AG04449 (cell line): ENCODE measurements around the gene U2AF2.

Experiments
- CTCF ChIA-PET: fragments of 350-600 bp; formaldehyde crosslinking; extraction: SDS; loops from one replicate; lab custom pipeline; 2021; ENCODE audit warnings: antibody characterized with exemption; lab: Yijun Ruan, JAX
- POLR2A ChIA-PET: fragments of 400-600, 350-600 bp; formaldehyde crosslinking; extraction: SDS; loops from one replicate; lab custom pipeline; 2020; ENCODE audit warnings: antibody characterized with exemption, inconsistent platforms; lab: Yijun Ruan, JAX
- DNase-seq: peaks from one replicate; pipeline ENCODE4 v3.0.0-alpha.2; 2010; ENCODE audit warnings: low read depth, low spot score
- H3K4me3 ChIP-seq: 2 replicates; pipeline ENCODE4 v1.5.1; 2011; ENCODE audit warnings: low read depth, mild to moderate bottlenecking, control low read depth, low read length
- TF ChIP-seq, protein P1 (sequence below): IDR thresholded peaks from one replicate; pipeline ENCODE4 v1.5.1; 2011; ENCODE audit warnings: mild to moderate bottlenecking, moderate library complexity, low read length, control low read depth, inconsistent platforms; ENCODE audit not compliant: insufficient read depth; ENCODE audit errors: missing control alignments

Gene U2AF2

DNA sequence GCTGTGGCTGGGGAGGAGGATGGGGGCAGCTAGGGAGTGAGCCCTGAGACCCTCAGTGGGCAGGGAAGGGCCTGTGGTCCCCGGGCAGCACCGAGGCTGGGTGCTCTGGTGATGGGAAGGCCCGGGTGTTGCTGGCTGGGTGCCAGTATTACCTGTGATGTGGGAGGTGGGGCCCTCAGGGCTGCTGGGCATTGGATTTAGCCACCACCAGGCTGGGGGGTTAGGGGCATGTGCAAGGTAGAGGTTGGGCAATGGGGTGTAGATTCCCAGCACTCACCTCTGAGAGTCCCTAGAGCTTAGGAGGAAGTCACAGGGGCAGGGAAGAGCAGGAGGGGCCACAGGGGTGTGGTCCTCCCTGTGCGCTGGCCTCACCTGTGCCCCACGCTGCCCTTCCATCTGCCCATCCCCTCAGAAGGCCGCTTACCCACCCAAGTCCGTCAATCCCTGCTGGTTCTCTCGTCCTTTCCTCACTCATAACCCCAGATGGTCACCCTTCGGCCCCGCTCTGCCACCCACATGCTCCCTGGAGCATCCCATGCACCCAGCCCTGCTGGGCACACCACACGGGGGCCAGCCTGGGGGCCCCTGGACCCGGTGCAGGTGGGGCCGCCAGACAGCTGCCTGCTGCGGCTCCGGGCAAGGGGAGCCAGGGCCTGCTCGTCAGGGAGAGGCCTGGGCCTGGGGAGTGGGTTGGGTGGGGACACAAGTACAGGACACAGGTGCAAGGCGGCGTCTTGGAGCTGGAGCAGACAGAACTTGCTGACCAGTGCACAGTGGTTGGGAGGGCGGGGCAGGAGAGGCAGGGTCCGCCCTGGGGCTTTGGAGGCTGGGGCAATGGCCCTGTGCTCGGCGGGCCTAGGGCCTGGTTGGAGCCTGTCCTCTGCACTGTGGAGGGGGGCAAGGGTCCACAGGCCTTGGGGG lies 32.7 kb downstream of the U2AF2 start:
- no peak for DNase-seq
- H3K4me3 ChIP-seq, result no peak overlapping the region
- ChIA-PET CTCF (no interaction called here), POLR2A (no interaction called here)
- TF ChIP-seq, protein P1, sequence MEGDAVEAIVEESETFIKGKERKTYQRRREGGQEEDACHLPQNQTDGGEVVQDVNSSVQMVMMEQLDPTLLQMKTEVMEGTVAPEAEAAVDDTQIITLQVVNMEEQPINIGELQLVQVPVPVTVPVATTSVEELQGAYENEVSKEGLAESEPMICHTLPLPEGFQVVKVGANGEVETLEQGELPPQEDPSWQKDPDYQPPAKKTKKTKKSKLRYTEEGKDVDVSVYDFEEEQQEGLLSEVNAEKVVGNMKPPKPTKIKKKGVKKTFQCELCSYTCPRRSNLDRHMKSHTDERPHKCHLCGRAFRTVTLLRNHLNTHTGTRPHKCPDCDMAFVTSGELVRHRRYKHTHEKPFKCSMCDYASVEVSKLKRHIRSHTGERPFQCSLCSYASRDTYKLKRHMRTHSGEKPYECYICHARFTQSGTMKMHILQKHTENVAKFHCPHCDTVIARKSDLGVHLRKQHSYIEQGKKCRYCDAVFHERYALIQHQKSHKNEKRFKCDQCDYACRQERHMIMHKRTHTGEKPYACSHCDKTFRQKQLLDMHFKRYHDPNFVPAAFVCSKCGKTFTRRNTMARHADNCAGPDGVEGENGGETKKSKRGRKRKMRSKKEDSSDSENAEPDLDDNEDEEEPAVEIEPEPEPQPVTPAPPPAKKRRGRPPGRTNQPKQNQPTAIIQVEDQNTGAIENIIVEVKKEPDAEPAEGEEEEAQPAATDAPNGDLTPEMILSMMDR, result no peak

DNA sequence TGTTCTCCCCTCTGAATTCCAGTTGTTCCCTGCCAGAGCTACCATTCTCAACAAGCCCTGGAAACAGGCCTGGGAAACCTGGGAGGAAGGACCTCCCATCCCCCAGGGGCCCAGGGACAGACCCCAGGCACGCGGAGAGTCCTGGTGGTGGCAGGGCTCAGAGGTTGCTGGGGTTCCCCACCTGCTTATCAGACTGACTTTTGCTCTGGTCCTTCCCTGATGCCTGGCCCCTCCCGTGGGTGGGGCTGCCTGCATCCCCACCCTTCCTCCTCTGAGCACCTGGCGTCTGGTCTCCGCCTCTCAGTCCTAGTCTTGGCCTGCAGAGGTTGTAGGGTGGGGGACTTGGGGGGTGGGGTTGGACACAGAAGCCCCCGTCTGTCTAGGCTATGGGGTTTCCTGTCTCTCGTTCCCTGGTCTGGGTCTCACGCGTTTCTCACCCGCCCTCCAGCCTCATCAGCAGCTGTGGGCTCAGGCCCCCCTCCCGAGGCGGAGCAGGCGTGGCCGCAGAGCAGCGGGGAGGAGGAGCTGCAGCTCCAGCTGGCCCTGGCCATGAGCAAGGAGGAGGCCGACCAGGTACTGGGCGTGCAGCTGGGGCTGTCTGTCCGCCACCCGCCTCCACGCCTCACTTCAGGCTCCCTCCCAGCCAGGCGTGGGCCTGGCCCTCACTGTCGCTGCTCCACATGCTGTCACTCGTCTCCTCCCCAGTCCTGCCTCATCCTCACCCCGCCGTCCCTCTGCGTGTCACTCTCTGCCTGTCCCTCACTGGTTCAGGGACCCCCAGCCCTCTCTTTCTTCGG lies 33.8 kb downstream of the U2AF2 start:
- POLR2A ChIA-PET, result no interaction called here
- no peak for DNase-seq
- CTCF ChIA-PET, result no interaction called here
- no peak overlapping the region for H3K4me3 ChIP-seq
- TF ChIP-seq, protein P1, result no peak

DNA sequence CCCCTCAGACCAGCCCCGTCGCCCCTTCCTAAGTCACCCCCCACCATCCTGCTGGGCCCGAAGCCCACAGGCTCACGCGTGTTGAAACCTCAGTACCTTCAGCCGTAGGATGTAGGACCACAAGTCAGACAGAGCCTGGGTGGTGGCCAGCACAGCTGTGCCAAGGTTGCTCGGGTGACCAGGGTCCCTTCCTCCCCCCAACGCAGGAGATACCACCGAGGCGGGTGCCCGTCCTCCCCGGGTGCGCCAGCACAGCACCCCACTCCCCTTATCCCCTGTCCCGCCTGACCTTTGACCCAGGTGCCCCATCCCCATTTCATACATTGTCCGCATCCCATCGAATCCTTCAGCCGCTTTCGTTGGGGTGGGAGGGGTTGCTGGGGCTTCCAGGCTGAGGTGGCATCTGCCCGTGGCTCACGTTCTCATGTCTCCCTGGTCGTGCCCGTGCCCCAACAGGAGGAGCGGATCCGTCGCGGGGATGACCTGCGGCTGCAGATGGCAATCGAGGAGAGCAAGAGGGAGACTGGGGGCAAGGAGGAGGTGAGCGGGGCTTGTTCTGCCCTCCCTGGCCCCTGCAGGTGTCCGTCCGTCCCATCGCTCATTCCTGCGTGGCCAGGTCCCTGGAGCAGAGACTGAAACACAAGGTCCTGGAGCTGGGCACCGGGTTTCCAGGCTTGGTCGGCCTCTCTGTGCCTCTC lies 34.7 kb downstream of the U2AF2 start:
- TF ChIP-seq, protein P1, result no peak
- ChIA-PET CTCF (interaction anchor here (1.6 kb wide), 1 partner anchor 18 kb away, joined by 7 read pairs; no protein-coding TSS in a partner anchor), POLR2A (no interaction called here)
- no peak for DNase-seq
- H3K4me3 ChIP-seq, result no peak overlapping the region

GRCh38 chr19:55690109-55690768 lies 35.4 kb downstream of the U2AF2 start:
- POLR2A ChIA-PET, result no interaction called here
- TF ChIP-seq, protein P1, result no peak
- CTCF ChIA-PET, result interaction anchor here (1.6 kb wide), 1 partner anchor 19 kb away, joined by 7 read pairs; no protein-coding TSS in a partner anchor

DNA sequence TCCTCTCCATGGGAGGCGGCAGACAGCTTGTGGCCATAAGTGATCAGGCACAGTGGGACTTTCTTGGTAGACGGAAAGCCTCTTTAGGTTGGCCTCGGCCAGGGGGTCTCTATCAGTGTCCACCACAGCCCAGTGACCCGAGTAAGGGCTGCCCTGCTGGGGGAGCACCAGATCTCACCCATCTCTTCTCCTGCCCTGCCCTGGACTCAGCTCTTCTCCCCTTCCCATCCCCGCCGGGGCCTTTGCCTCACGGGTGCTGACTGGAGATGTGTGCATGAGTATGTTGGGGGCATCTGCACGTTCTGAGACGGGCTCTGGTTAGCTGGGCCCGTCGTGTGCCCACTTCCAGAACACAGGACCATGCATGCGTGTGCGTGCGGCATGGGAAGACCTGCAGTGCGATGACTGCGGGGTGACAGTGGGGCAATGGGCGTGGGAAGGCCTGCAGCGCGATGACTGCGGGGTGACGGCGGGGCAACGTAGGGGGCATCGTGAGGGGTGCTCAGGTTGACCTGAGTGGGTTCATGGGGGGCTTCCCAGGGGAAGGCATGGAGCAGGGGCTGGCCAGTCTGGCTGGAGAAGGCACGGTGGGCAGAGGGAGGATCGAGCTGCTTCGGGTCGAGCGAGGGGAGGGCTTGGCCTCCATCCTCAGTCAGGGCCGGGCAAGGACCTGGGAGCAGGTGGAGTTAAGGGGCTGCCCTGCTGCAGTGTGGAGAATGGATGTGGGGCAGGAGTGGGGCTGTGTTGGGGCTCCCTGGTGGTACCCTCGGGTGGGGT lies 36.1 kb downstream of the U2AF2 start:
- no peak overlapping the region for H3K4me3 ChIP-seq
- ChIA-PET CTCF (interaction anchor here (1.6 kb wide), 1 partner anchor 20 kb away, joined by 7 read pairs; no protein-coding TSS in a partner anchor), POLR2A (no interaction called here)
- DNase-seq, result no peak
- TF ChIP-seq, protein P1, result no peak

More at GRCh38 chr19:55690109-55690768, 35.4 kb downstream of the U2AF2 start:
- H3K4me3 ChIP-seq, result no peak overlapping the region
- DNase-seq, result no peak
